GM20431 (cell line): ENCODE data around the gene ATG5.
"Not testable (repeated sequence)": the region's sequence is repeated elsewhere in the genome, so short reads cannot be mapped to it uniquely, and the experiment has no call there.

Source experiments
- in situ Hi-C: fragments of 300-500 bp; cut with MseI, MboI; formaldehyde crosslinking; loops from one replicate; pipeline ENCODE4 v1.15.0; 2020; ENCODE audit warnings: low sequenced_read_pairs; ENCODE audit not compliant: unreplicated experiment

The ATG5 gene

GRCh38 chr6:106268500-106268899, 57.1 kb downstream of the ATG5 start:
- in situ Hi-C loops: not testable (repeated sequence)

GRCh38 chr6:106264433-106264832, 61.1 kb downstream of the ATG5 start:
- in situ Hi-C loops: not testable (repeated sequence)

GRCh38 chr6:106259748-106260147, 65.8 kb downstream of the ATG5 start:
- in situ Hi-C loops: not testable (repeated sequence)

GRCh38 chr6:106258726-106259125, 66.8 kb downstream of the ATG5 start:
- in situ Hi-C loops: no loop called here

GRCh38 chr6:106257195-106257594, 68.4 kb downstream of the ATG5 start:
- in situ Hi-C loops: no loop called here

GRCh38 chr6:106256201-106256968, 69.2 kb downstream of the ATG5 start:
- in situ Hi-C loops: no loop called here

- in situ Hi-C loops: no loop called here
Observed at GRCh38 chr6:106255306-106255705, 70.3 kb downstream of the ATG5 start.

GRCh38 chr6:106254636-106255035, 70.9 kb downstream of the ATG5 start:
- in situ Hi-C loops: no loop called here

GRCh38 chr6:106253731-106254130, 71.8 kb downstream of the ATG5 start:
- in situ Hi-C loops: no loop called here

- in situ Hi-C loops: no loop called here
Observed at GRCh38 chr6:106253172-106253571, 72.4 kb downstream of the ATG5 start.

GRCh38 chr6:106252687-106253086, 72.9 kb downstream of the ATG5 start:
- in situ Hi-C loops: no loop called here

- in situ Hi-C loops: not testable (repeated sequence)
Observed at GRCh38 chr6:106251531-106252255, 73.9 kb downstream of the ATG5 start.

- in situ Hi-C loops: no loop called here
Observed at GRCh38 chr6:106250953-106251352, 74.6 kb downstream of the ATG5 start.

GRCh38 chr6:106249658-106250057, 75.9 kb downstream of the ATG5 start:
- in situ Hi-C loops: loop anchor here (25.0 kb wide), 1 partner anchor 512 kb away; no protein-coding TSS in a partner anchor

GRCh38 chr6:106247733-106248132, 77.8 kb downstream of the ATG5 start:
- in situ Hi-C loops: loop anchor here (25.0 kb wide), 1 partner anchor 510 kb away; no protein-coding TSS in a partner anchor

- in situ Hi-C loops: loop anchor here (25.0 kb wide), 1 partner anchor 510 kb away; no protein-coding TSS in a partner anchor
Observed at GRCh38 chr6:106247293-106247692, 78.3 kb downstream of the ATG5 start.

GRCh38 chr6:106244931-106245330, 80.6 kb downstream of the ATG5 start:
- in situ Hi-C loops: loop anchor here (25.0 kb wide), 1 partner anchor 508 kb away; no protein-coding TSS in a partner anchor

GRCh38 chr6:106244521-106244920, 81.0 kb downstream of the ATG5 start:
- in situ Hi-C loops: loop anchor here (25.0 kb wide), 1 partner anchor 507 kb away; no protein-coding TSS in a partner anchor

GRCh38 chr6:106243261-106243660, 82.3 kb downstream of the ATG5 start:
- in situ Hi-C loops: loop anchor here (25.0 kb wide), 1 partner anchor 506 kb away; no protein-coding TSS in a partner anchor

- in situ Hi-C loops: loop anchor here (25.0 kb wide), 1 partner anchor 504 kb away; no protein-coding TSS in a partner anchor
Observed at GRCh38 chr6:106241498-106241897, 84.1 kb downstream of the ATG5 start.

- in situ Hi-C loops: loop anchor here (25.0 kb wide), 1 partner anchor 500 kb away; no protein-coding TSS in a partner anchor
Observed at GRCh38 chr6:106237286-106237685, 88.3 kb downstream of the ATG5 start.
